HG02938 (cell line): ENCODE measurements around the gene METTL27.
"Not testable (repeated sequence)": the region's sequence is repeated elsewhere in the genome, so short reads cannot be mapped to it uniquely, and the experiment has no call there.

Source experiments
- ATAC-seq: cut with Tn5 transposase; IDR thresholded peaks from one replicate; pipeline ENCODE4 v1.9.1; 2021; ENCODE audit warnings: mild to moderate bottlenecking, moderate library complexity; ENCODE audit not compliant: unreplicated experiment

The METTL27 gene

DNA sequence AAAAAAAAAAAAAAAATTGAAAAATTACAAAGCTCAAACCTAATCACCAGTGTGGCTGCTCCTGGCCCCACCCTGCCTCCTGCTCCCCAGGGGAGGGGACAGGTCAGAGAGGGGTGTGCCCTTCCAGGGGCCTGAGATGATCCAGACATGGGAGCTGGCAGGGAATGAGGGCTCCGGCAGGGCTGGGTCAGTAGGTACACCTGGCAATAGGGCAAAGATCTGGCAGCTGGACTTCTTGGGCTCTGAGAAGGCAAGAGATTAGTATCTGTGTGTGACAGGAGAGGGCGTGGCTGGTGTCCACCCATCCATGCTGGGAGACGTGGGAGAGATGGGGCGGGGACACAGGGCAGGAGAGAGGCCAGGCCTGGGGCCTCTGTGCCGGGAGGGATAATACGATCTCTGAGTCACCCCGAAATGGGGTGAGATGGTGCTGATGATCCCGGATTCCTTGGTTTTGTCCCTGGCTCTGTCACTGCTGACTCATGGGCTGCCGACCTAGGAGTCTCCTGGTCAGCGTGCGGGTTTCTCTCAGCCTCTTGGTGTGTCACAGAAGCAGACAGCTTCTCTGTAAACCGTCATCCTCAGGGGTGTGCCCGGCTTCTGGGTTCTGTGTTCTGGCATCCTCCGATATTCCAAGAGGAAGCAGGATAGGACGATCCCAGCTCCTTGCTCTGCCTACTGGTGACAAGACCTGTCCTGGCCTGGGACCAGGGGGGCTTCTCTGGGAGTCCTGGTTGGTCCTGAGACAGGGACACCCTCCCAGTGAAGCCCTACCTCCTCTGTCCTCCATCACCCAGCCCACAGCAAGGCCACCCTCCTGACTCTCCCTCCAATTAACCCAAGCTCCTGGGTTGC lies 19.8 kb downstream of the METTL27 start:
- ATAC-seq, result no peak

DNA sequence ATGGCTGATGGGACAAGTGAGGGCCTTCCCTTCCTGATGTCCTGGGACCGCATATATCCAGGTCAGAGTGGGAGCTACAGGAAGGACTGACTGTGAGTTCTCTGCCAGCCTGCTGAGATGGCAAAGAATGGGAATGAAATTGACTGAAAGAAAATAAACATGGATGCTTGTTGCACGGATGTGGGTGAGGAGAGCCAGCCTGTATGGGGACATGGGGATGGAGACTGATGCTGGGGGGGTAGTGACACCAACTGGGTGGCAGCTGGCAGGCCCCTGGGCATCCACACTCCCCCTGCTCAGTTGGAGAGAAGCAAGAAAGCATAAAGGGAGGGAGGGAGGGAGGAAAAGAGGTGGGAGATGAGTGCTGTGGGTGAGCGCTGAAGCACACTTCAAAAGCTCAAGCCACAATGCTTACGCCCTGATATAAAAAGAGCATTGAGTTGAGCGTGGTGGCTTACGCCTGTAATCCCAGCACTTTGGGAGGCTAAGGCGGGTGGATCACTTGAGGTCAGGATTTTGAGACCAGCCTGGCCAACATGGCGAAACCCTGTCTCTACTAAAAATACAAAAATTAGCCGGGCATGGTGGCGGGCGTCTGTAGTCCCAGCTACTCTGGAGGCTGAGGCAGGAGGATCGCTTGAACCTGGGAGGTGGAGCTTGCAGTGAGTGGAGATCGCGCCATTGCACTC lies 20.6 kb downstream of the METTL27 start:
- ATAC-seq, result not testable (repeated sequence)

DNA sequence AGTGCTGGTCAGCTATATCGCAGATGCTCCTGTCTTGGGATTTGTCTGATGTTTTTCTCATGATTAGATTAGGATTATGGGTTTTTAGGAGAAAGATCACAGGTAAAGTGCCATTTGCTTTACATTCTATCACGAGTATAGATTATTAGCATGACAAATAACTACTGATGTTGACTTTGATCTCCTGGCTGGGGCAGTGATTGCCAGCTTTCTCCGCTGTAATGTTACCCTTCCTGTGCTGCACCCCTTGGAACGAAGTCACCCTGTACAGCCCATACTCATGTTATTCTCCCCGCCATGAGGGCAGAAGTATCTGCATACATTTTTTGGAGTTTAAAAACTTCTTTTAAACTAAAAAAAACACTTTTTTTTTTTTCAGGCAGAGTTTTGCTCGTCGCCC lies 22.3 kb downstream of the METTL27 start:
- no peak for ATAC-seq

DNA sequence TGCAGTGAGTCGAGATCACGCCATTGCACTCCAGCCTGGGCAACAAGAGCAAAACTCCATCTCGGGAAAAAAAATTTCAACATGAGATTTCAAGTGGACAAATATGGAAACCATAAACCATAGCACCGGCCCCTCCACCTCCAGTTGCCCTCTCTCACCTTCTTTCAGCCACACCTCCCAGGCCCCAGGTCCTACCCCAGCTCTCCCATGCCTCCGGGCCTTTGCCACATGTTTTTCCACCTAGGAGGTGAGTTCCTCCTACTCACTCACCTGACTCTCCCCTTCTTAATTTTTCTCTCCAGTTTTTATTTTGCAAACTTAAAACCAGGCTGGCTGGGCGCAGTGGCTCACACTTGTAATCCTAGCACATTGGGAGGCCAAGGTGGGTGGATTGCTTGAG lies 25.2 kb downstream of the METTL27 start:
- ATAC-seq, result no peak

DNA sequence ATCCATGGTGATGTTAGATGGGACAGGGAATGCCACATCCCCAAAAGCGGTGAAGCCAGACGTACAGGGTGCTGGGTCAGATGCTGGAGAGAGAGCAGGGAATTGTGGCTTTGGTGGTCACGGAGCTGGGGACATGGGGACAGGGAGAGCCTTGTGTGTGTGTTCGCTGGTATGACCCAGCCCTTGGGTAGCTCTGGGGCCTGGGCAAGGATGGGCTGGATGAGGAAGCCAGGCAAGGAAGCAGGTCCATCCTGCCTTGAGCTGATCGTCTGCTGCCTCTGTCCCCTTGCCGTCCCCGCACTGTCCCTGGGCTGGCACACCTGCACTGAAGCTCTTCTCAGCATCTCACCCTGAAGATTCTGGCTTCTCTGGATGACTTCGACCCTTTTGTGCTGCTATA lies 26.9 kb downstream of the METTL27 start:
- ATAC-seq, result no peak

DNA sequence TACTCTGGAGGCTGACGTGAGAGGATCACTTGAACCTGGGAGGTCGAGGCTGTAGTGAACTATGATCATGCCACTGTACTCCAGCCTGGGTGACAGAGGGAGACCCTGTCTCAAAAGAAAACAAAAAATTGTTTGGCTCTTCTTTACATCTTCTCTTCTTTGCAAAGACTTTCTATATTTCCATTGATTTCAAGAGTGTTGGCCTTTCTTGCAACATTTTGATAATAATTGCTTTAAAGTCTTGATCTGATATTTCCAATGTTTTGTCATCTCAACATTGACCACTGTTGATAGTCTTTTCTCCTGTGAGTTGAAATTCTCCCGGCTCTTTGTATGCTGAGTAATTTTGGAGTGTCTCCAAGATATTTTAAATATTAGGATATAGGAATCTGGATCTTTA lies 29.3 kb downstream of the METTL27 start:
- no peak for ATAC-seq

DNA sequence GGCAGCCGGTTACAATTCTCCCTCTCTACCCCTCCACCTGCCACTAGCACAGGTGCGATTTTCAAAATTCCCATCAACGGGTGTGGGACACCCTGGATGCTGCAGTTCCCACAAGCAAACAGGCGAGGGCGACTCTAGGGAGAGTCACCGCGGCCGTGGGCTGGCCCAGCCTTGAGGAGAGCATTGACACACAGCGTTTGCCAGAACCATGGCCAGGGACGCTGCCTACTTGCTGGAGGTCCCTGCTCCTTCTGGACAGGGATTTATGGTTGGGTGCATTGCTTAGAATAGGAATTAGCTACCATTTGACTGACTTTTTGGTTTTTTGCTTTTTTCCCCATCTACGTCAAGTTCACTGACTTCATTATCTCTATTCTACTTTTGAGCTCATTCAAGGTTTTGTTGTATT lies 30.6 kb downstream of the METTL27 start:
- no peak for ATAC-seq

DNA sequence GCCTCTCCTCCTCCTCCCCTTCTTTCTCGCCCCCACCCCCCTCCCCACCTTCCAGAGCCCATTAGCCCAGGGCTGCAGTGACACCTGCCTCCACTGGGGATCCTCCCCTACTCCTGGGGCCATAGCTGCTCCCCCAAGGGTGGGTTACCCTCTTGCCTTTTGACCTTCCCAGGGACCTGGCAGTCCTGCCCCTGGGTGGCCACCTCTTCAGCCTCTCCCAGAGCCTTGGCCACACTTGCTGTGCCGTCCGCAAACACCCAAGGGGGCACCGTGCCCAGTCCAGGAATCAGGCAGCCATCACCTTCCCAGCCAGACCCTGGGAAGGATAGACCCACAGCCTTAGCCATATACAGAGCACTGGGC lies 31.3 kb downstream of the METTL27 start:
- ATAC-seq, result no peak

DNA sequence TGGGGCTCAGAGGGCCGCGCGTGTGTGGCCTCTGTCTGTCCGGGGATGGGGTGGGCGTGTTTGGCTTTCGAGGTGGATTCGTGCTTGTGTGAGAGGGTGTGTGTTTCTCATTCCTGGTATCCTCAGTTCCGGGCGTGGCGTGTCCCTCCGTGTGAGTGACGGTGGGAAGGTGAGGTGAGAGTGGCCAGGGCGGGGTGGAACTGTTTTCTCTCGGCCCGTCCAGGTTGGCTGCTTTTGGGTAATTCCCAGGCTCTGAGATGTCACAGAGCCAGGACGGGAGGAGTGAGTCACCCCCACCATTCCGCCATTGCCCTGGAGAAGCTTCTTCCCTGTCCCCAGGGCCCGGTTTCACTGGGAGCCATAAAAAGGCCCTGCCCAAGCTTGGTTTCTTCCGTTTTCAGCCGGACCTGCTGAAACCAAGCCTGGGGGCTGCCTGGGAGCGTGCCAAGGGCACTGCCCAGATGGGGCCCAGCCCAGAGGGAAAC lies 32.8 kb downstream of the METTL27 start:
- ATAC-seq, result no peak

DNA sequence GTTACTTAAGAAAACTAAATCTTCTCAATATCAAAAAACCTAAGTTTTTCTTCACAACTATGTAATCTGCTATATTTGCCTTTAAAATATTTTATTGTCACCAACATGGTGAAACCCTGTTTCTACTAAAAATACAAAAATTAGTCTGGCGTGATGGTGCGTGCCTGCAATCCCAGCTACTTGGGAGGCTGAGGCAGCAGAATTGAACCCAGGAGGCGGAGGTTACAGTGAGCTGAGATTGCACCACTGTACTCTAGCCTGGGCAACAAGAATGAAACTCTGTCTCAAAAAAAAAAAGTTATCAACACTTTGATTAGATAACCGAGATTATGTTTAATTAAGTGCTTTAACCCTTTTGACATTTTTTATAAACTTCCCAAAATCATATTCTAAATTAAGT lies 39.9 kb downstream of the METTL27 start:
- ATAC-seq, result no peak

DNA sequence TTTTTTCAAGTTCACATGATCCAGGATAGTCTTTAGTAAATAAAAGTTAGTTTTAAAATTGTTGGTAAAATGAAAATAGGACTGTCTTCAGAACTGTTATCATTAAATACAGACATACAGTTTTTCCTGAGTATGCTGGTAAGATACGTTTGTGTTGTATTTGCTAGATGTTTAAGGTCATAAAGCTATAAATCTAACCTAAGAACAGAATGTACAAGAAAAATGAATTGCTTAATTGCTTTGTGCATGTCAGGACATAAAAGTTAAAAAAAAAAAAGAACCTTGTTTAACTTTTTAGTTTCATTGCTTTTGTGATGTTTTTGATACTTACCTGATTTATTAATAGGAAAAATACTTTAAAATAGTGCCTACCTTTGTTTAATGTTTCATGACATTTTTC lies 40.7 kb downstream of the METTL27 start:
- no peak for ATAC-seq

DNA sequence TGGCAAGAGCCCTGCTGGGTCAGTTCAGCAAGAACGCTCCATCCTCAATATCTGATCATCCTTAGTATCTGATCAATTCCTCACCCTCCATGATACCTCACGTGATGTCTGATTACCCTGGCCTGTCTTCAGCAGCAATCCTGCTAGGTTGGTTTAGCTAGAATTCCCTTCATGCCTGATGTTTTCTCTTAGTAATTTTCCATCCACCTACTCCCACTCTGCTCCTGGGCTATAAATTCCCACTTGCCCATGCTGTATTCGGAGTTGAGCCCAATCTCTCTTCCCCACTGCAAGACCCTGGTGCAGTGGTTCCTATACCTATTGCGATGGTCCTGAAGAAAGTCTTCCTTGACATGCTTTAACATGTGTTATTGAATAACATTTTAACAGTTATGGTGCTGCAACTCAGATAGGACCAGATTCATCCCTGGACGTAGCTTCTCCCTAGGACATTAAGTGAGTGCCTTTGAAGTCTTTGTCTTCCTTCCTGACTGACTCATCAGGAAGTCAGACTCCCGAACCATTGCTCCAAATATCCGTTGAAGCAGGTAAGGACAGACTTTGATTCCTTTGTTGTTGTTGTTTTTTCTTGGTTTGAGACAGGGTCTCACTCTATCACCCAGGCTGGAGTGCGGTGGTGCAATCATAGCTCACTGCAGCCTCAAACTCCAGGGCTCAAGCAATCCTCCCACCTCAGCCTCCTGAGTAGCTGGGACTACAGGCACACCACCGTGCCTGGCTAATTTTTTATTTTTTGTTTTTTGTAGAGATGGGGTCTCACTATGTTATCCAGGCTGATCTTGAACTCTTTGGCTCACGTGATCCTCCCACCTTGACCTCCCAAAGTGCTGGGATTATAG lies 42.8 kb downstream of the METTL27 start:
- ATAC-seq, result no peak

DNA sequence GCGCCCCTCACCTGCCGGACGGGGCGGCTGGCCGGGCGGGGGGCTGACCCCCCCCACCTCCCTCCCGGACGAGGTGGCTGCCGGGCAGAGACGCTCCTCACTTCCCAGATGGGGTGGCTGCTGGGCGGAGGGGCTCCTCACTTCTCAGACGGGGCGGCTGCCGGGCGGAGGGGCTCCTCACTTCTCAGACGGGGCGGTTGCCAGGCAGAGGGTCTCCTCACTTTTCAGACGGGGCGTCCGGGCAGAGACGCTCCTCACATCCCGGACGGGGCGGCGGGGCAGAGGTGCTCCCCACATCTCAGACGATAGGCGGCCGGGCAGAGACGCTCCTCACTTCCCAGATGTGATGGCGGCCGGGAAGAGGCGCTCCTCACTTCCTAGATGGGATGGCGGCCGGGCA lies 45.1 kb downstream of the METTL27 start:
- not testable (repeated sequence) for ATAC-seq

DNA sequence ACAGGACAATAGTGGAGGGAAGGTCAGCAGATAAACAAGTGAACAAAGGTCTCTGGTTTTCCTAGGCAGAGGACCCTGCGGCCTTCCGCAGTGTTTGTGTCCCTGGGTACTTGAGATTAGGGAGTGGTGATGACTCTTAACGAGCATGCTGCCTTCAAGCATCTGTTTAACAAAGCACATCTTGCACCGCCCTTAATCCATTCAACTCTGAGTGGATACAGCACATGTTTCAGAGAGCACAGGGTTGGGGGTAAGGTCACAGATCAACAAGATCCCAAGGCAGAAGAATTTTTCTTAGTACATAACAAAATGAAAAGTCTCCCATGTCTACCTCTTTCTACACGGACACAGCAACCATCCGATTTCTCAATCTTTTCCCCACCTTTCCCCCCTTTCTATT lies 45.7 kb downstream of the METTL27 start:
- ATAC-seq, result not testable (repeated sequence)

DNA sequence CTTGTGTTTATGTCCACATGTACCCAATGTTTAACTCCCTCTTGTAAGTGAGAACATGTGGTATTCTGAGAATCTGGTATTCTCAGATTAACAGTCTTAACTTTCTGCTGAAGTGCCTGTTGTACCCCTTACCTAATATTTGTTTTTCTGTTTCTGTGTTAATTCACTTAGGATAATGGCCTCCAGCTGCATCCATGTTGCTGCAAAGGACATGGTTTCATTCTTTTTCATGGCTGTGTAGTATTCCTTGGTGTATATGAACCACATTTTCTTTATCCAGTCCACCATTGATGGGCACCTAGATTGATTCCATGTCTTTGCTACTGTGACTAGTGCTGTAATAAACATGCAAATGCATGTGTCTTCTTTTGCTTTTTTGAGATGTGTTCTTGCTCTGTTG lies 47.1 kb downstream of the METTL27 start:
- not testable (repeated sequence) for ATAC-seq

DNA sequence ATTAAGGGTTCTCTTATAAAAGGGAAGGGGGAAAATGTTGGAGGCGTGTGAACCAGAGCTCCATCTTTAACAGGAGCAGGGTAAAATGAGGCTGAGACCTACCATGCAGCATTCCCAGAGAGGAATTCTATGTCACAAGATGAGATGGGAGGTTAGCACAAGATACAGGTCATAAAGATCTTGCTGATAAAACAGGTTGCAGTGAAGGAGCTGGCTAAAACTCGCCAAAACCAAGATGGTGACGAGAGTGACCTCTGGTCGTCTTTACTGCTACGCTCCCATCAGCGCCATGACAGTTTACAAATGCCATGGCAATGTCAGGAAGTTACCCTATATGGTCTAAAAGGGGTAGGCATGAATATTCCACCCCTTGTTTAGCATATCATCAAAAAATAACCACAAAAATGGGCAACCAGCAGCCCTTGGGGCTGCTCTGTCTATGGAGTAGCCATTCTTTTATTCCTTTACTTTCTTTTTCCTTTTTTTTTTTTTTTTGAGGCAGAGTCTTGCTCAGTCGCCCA lies 51.1 kb downstream of the METTL27 start:
- ATAC-seq, result not testable (repeated sequence)

DNA sequence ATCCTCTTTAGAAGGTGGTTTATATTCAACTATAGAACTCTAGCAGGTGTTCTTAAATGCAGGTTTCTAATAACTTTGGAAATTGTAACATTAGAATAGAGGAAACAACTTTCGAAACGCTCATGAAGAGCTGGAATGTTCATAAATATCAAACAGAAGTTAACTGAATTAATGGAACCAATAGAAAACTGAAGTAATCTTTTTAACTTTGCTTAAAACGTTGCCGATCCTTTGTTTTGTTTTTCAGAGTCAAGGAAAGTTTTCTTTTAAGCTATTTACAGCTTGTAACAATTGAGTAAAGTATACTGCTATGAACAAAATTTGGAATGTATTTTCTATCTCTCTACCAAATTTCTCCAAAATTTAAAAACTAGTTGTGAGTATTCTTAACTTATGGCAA lies 53.3 kb downstream of the METTL27 start:
- no peak for ATAC-seq

DNA sequence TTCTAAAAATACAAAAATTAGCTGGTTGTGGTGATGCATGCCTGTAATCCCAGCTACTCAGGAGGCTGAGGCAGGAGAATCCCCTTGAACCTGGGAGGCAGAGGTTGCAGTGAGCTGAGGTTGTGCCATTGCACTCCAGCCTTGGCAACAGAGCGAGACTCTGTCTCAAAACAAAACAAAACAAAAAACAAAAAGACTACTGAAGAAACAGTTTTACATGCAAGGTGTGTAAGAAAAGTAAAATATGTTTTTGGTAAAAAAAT lies 54.6 kb downstream of the METTL27 start:
- ATAC-seq, result not testable (repeated sequence)

DNA sequence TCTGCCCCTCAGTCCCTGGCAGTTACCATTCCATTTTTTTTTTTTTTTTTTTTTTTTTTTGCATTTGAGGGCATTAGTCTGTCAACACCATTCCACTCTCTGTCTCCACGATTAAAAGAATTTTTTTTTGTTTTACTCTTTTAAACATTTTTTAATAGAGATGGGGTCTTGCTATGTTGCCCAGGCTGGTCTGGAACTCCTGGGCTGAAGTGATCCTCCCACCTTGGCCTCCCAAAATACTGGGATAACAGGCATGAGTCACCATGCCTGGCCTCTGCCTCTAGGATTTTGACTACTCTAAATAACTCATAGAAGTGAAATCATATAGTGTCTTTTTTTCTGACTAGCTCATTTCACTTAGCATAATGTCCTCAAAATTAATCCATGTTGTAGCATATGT lies 55.7 kb downstream of the METTL27 start:
- ATAC-seq, result no peak
